K562 (cell line): ENCODE results near the gene F11R. TPM values are rescaled to one million over a fixed set of nuclear protein-coding genes. Genes with fewer than 3 reads are reported as not detected.

Source experiments
- ATAC-seq: fragments of 200-7000 bp; cut with Tn5 transposase; 3 replicates; pipeline ENCODE4 v1.9.1; 2020; ENCODE audit warnings: moderate library complexity
- BruUV-seq: library from RNA; stranded (reverse); fragments of 400-500 nt; replicated peaks from 2 replicates; lab custom pipeline; 2021; lab: Mats Ljungman, UMichigan
- CTCF ChIA-PET: fragments of 300-600 bp; formaldehyde crosslinking; extraction: SDS; loops from one replicate; lab custom pipeline; 2021; ENCODE audit warnings: low intra/inter-chr PET ratio; lab: Yijun Ruan, JAX
- POLR2A ChIA-PET: fragments of 300-600, 350-650 bp; sonication (Branson Sonifier 250); formaldehyde crosslinking; extraction: SDS; loops from one replicate; lab custom pipeline; 2021; ENCODE audit warnings: antibody characterized with exemption, inconsistent platforms; lab: Yijun Ruan, JAX
- DNase-seq, 4 experiments: peaks; one replicate each; pipeline versions ENCODE4 v3.0.0 to v3.0.0-alpha.2; 2011 to 2018; ENCODE audit warnings: low spot score in 3 of 4, mixed read lengths in 3 of 4; ENCODE audit errors: extremely low read depth in 1 of 4
- FAIRE-seq: peaks from 2 replicates; lab custom pipeline; 2011; peaks lifted over from hg19 to GRCh38; lab: Jason Lieb, UNC
- H2AFZ ChIP-seq: 2 replicates; pipeline ENCODE4 v1.6.0; 2011; ENCODE audit warnings: low read depth, low read length, control low read depth, inconsistent platforms
- H3K27ac ChIP-seq: fragments of 200-600 bp; 3 replicates; pipeline ENCODE4 v1.8.0; 2011; ENCODE audit warnings: low read depth, mild to moderate bottlenecking, control low read depth, inconsistent platforms, low read length, moderate library complexity, mixed read lengths; ENCODE audit errors: extremely low read depth
- H3K27me3 ChIP-seq, 2 experiments: fragments of 300-600 bp in 1 of 2; 2 replicates in 1 of 2; 3 replicates in 1 of 2; pipeline versions ENCODE4 v1.6.0 to v1.8.0; 2011; ENCODE audit warnings: inconsistent platforms in 2 of 2, low read length in 2 of 2, mild to moderate bottlenecking in 1 of 2, mixed read lengths in 1 of 2, moderate library complexity in 1 of 2; ENCODE audit not compliant: control insufficient read depth in 2 of 2, insufficient read depth in 2 of 2
- H3K36me3 ChIP-seq: fragments of 300-600 bp; 3 replicates; pipeline ENCODE4 v1.8.0; 2011; ENCODE audit warnings: mild to moderate bottlenecking, low read length, inconsistent platforms; ENCODE audit not compliant: control insufficient read depth, insufficient read depth
- H3K4me1 ChIP-seq, 2 experiments: fragments of 200-600 bp in 1 of 2; replicated peaks in 1 of 2; 2 replicates in 1 of 2; 3 replicates in 1 of 2; pipeline versions ENCODE4 v1.5.1 to v1.8.0; 2011; ENCODE audit warnings: inconsistent platforms in 2 of 2, low read length in 2 of 2, mild to moderate bottlenecking in 1 of 2, mixed read lengths in 1 of 2, moderate library complexity in 1 of 2; ENCODE audit not compliant: control insufficient read depth in 2 of 2, insufficient read depth in 2 of 2
- H3K4me2 ChIP-seq: 2 replicates; pipeline ENCODE4 v1.6.1; 2011; ENCODE audit warnings: low read length, control low read depth, inconsistent platforms, mixed read lengths; ENCODE audit not compliant: insufficient read depth
- H3K4me3 ChIP-seq: fragments of 200-600 bp; sonication (generic), shearing (Covaris generic); 2 replicates; pipeline ENCODE4 v1.5.1; 2016; ENCODE audit warnings: control low read depth, inconsistent platforms
- H3K79me2 ChIP-seq: fragments of 200-600 bp; 3 replicates; pipeline ENCODE4 v1.8.0; 2011; ENCODE audit warnings: low read length, inconsistent platforms; ENCODE audit not compliant: control insufficient read depth, insufficient read depth
- H3K9ac ChIP-seq, 2 experiments: 2 replicates each; pipeline versions ENCODE4 v1.6.0 to v1.6.1; 2011; ENCODE audit warnings: low read depth in 2 of 2, low read length in 2 of 2, control low read depth in 1 of 2, inconsistent platforms in 1 of 2, mild to moderate bottlenecking in 1 of 2, mixed read lengths in 1 of 2; ENCODE audit not compliant: insufficient read depth in 1 of 2
- H3K9me1 ChIP-seq: one replicate; pipeline ENCODE4 v1.6.0; 2011; ENCODE audit warnings: inconsistent platforms, mild to moderate bottlenecking, low read length, moderate library complexity; ENCODE audit not compliant: control insufficient read depth, insufficient read depth
- H3K9me3 ChIP-seq: replicated peaks from 2 replicates; pipeline ENCODE4 v1.5.1; 2011; ENCODE audit warnings: low read depth, low read length, inconsistent platforms; ENCODE audit not compliant: control insufficient read depth, insufficient read depth
- H4K20me1 ChIP-seq: replicated peaks from 2 replicates; pipeline ENCODE4 v1.6.1; 2011; ENCODE audit warnings: low read length, inconsistent platforms, mixed read lengths; ENCODE audit not compliant: control insufficient read depth, insufficient read depth
- MCM7 ChIP-seq, 2 experiments: fragments of 450-650 bp; IDR thresholded peaks; 2 replicates each; pipeline ENCODE4 v1.6.1; 2016 to 2018
- NFE2 ChIP-seq: IDR thresholded peaks from 2 replicates; pipeline ENCODE4 v1.6.1; 2014; ENCODE audit warnings: antibody characterized with exemption, low read depth
- NUFIP1 ChIP-seq: fragments of 450-650 bp; IDR thresholded peaks from 2 replicates; pipeline ENCODE4 v1.6.1; 2018; ENCODE audit not compliant: partially characterized antibody
- SIX5 ChIP-seq, 2 experiments: IDR thresholded peaks; 2 replicates each; pipeline ENCODE4 v1.6.1; 2011; ENCODE audit warnings: low read length in 2 of 2, borderline replicate concordance in 1 of 2, low read depth in 1 of 2, mild to moderate bottlenecking in 1 of 2, moderate library complexity in 1 of 2; ENCODE audit not compliant: insufficient read depth in 1 of 2
- SUPT5H ChIP-seq: fragments of 450-650 bp; IDR thresholded peaks from 2 replicates; pipeline ENCODE4 v1.6.1; 2016
- TEAD2 ChIP-seq: fragments of 450-650 bp; IDR thresholded peaks from 2 replicates; pipeline ENCODE4 v1.6.1; 2016; ENCODE audit warnings: missing genetic modification characterization, control low read depth, missing compliant biosample characterization
- U2AF1 ChIP-seq: fragments of 200-400 bp; formaldehyde crosslinking; optimal IDR thresholded peaks from 2 replicates; pipeline ENCODE3; 2017; ENCODE audit warnings: mild to moderate bottlenecking, low read depth, low read length, moderate library complexity
- ZNF146 ChIP-seq: IDR thresholded peaks from one replicate; pipeline ENCODE4 v1.6.1; 2018; ENCODE audit warnings: missing compliant biosample characterization; ENCODE audit not compliant: unreplicated experiment
- WGBS: fragments of 100-300 bp; shearing (Covaris generic); methylation state at CpG from one replicate; pipeline ENCODE4 v1.1.6; 2016; ENCODE audit warnings: low coverage, mixed read lengths; ENCODE audit not compliant: insufficient coverage; ENCODE audit errors: missing lambda C conversion rate; 5-methylcytosine and 5-hydroxymethylcytosine counted together
- in situ Hi-C: fragments of 300-500 bp; cut with MboI; formaldehyde crosslinking; loops from 4 replicates; pipeline ENCODE4 v1.15.0; 2018; ENCODE audit warnings: inconsistent platforms, mixed read lengths
- intact Hi-C: fragments of 100-400 bp; cut with micrococcal nuclease; formaldehyde crosslinking; loops from 2 replicates; pipeline ENCODE4 v1.14.2; 2022
- polyA plus RNA-seq, 8 experiments: library from polyadenylated mRNA; depleted of rRNA in 4 of 8; stranded (reverse) in 5 of 8; unstranded in 3 of 8; fragments of >200 nt; fragmentation: Nextera tagmentation in 2 of 8; fragmentation: Illumina TruSeq in 1 of 8; extraction: Ambion mirVana in 2 of 8; extraction: Trizol in 1 of 8; gene quantifications; 2 replicates each; pipeline versions ENCODE4 v1.2.1 to v1.2.3, GENCODE V29; 2011 to 2014; ENCODE audit warnings: inconsistent platforms in 1 of 8, missing spikeins in 1 of 8
- total RNA-seq, 7 experiments: library from RNA; depleted of rRNA in 6 of 7; stranded (reverse); fragments of >200 nt in 6 of 7; fragmentation: Illumina TruSeq in 2 of 7; extraction: Trizol in 2 of 7; gene quantifications; 2 replicates each; pipeline versions ENCODE4 v1.2.1 to v1.2.3, GENCODE V29; 2011 to 2021; ENCODE audit warnings: low replicate concordance in 1 of 7
- TF ChIP-seq, protein P1 (sequence below), 3 experiments: IDR thresholded peaks in 2 of 3; conservative IDR thresholded peaks in 1 of 3; 2 replicates each; pipeline ENCODE4 v1.5.1; 2011 to 2012; ENCODE audit warnings: low read length in 3 of 3, mild to moderate bottlenecking in 3 of 3, control low read depth in 2 of 3, improper control_type of control experiment in 1 of 3, inconsistent platforms in 1 of 3, low read depth in 1 of 3, mixed read lengths in 1 of 3, moderate library complexity in 1 of 3; ENCODE audit not compliant: insufficient read depth in 2 of 3
- TF ChIP-seq, protein P2 (sequence below): fragments of 450-650 bp; formaldehyde crosslinking; IDR thresholded peaks from 2 replicates; pipeline ENCODE4 v1.4.0; 2022; ENCODE audit warnings: missing genetic modification characterization
- TF ChIP-seq, protein P3 (sequence below): fragments of 450-650 bp; IDR thresholded peaks from 2 replicates; pipeline ENCODE4 v1.6.1; 2016; ENCODE audit warnings: mild to moderate bottlenecking
- TF ChIP-seq, protein P4 (sequence below): fragments of 200-400 bp; formaldehyde crosslinking; IDR thresholded peaks from 2 replicates; pipeline ENCODE4 v1.6.1; 2017; ENCODE audit warnings: mild to moderate bottlenecking, low read depth, low read length, moderate library complexity

The F11R gene
- total and polyA plus RNA-seq, 9 of the 15 experiments (the other 6 are each of a cell fraction or from before 2014, with no cell fraction given) = 27.4 to 187 (median 52.5) TPM

DNA sequence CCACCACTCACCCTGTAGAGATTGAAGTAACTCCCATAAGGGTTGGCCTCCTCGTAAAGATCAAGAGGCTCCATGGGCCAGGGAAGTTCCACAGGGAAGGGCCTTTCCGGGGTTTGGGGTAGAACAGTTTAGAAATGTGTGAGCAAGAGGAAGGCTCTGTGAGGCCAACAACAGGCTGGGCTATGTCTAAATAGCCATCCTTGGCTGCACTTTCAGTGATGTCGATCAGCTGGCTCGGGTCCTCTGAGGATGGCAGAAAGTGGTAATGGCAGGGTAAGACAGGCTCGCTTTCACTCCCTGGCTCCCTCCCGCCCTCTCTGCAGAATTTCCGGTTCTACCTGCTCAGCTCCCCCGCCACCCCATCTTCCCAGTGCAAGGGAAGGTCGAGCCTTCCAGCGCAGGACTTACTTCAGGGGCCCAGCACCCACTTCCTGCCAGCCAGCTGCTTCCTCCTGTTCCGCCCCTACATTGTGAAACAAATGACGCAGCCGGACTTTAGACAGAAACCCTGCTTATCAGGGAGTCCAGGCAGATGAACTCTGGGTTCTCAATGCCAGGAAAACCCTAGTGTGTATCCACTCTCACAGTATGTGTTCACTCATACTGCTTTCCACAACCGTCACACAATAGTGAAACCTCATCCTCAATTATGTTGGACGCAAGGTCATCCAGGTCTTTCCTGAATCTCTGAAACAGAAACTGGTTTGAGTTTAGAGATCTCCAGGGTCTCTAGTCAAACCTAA is 7.3 kb downstream of the F11R start:
- ChIA-PET CTCF (no interaction called here), POLR2A (interaction anchor here (0.5 to 2.6 kb wide), 10 partner anchors 8 to 140 kb away, joined by 3 to 18 read pairs (median 4); partner anchors contain the start of genes UFC1 and USF1)
- ATAC-seq = peak; percentile 85
- DNase-seq = peak; percentile 71 to 97 (median 84)
- in situ Hi-C loops = no loop called here
- peak overlapping the region; percentile 88 for H3K4me2 ChIP-seq
- peaks cover 55 to 56% of the 10 kb centered on the region in 2 experiments for H3K4me1 ChIP-seq
- no TSS peak for BruUV-seq
- H3K9me1 ChIP-seq = peaks cover 3% of the 10 kb centered on the region
- no peaks in the 10 kb centered on the region for H3K9me3 ChIP-seq
- peak; percentile 99 for FAIRE-seq
- peak overlapping the region; percentile 100 for H3K27ac ChIP-seq
- peak overlapping the region; percentile 32 for H3K4me3 ChIP-seq
- intact Hi-C loops = loop anchor here (1.0 kb wide), 1 partner anchor 32 kb away; the partner anchor contains the start of gene USF1
- H3K9ac ChIP-seq = peak overlapping the region; percentile 81 to 95
- H3K36me3 ChIP-seq = peaks cover 9% of the 10 kb centered on the region; the same call in 2 of the 3 replicates
- H3K27me3 ChIP-seq = no peaks in the 10 kb centered on the region
- H2AFZ ChIP-seq = peak overlapping the region; percentile 57
- 3% methylated on average over 15 of the region's 15 CpGs for WGBS
- peaks cover 87% of the 10 kb centered on the region for H3K79me2 ChIP-seq
- no peaks in the 10 kb centered on the region for H4K20me1 ChIP-seq
- TF ChIP-seq TEAD2 = peak; percentile 67; the same call in 1 of the 2 replicates
- TF ChIP-seq, protein P1, sequence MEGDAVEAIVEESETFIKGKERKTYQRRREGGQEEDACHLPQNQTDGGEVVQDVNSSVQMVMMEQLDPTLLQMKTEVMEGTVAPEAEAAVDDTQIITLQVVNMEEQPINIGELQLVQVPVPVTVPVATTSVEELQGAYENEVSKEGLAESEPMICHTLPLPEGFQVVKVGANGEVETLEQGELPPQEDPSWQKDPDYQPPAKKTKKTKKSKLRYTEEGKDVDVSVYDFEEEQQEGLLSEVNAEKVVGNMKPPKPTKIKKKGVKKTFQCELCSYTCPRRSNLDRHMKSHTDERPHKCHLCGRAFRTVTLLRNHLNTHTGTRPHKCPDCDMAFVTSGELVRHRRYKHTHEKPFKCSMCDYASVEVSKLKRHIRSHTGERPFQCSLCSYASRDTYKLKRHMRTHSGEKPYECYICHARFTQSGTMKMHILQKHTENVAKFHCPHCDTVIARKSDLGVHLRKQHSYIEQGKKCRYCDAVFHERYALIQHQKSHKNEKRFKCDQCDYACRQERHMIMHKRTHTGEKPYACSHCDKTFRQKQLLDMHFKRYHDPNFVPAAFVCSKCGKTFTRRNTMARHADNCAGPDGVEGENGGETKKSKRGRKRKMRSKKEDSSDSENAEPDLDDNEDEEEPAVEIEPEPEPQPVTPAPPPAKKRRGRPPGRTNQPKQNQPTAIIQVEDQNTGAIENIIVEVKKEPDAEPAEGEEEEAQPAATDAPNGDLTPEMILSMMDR (IDR thresholded peaks at IDR 0.05 in 2 of 3, conservative IDR thresholded peaks at IDR 0.05 in 1 of 3; ENCODE audit: insufficient read depth in 2 of 3, low read depth in 1 of 3, low read length in 3 of 3) = no peak
- TF ChIP-seq MCM7 (IDR thresholded peaks at IDR 0.05) = no peak
- TF ChIP-seq NFE2 = peak; percentile 83
- no peak for TF ChIP-seq U2AF1
- TF ChIP-seq NUFIP1 = no peak
- TF ChIP-seq, protein P2, sequence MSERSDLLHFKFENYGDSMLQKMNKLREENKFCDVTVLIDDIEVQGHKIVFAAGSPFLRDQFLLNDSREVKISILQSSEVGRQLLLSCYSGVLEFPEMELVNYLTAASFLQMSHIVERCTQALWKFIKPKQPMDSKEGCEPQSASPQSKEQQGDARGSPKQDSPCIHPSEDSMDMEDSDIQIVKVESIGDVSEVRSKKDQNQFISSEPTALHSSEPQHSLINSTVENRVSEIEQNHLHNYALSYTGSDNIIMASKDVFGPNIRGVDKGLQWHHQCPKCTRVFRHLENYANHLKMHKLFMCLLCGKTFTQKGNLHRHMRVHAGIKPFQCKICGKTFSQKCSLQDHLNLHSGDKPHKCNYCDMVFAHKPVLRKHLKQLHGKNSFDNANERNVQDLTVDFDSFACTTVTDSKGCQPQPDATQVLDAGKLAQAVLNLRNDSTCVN = no peak
- TF ChIP-seq SIX5 (IDR thresholded peaks at IDR 0.05; ENCODE audit: borderline replicate concordance in 1 of 2, insufficient read depth in 1 of 2, low read depth in 1 of 2, low read length in 2 of 2) = no peak
- TF ChIP-seq SUPT5H = peak; percentile 67
- TF ChIP-seq ZNF146 = no peak
- TF ChIP-seq, protein P3, sequence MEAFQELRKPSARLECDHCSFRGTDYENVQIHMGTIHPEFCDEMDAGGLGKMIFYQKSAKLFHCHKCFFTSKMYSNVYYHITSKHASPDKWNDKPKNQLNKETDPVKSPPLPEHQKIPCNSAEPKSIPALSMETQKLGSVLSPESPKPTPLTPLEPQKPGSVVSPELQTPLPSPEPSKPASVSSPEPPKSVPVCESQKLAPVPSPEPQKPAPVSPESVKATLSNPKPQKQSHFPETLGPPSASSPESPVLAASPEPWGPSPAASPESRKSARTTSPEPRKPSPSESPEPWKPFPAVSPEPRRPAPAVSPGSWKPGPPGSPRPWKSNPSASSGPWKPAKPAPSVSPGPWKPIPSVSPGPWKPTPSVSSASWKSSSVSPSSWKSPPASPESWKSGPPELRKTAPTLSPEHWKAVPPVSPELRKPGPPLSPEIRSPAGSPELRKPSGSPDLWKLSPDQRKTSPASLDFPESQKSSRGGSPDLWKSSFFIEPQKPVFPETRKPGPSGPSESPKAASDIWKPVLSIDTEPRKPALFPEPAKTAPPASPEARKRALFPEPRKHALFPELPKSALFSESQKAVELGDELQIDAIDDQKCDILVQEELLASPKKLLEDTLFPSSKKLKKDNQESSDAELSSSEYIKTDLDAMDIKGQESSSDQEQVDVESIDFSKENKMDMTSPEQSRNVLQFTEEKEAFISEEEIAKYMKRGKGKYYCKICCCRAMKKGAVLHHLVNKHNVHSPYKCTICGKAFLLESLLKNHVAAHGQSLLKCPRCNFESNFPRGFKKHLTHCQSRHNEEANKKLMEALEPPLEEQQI = peak; percentile 24; the same call in 1 of the 2 replicates
- TF ChIP-seq, protein P4, sequence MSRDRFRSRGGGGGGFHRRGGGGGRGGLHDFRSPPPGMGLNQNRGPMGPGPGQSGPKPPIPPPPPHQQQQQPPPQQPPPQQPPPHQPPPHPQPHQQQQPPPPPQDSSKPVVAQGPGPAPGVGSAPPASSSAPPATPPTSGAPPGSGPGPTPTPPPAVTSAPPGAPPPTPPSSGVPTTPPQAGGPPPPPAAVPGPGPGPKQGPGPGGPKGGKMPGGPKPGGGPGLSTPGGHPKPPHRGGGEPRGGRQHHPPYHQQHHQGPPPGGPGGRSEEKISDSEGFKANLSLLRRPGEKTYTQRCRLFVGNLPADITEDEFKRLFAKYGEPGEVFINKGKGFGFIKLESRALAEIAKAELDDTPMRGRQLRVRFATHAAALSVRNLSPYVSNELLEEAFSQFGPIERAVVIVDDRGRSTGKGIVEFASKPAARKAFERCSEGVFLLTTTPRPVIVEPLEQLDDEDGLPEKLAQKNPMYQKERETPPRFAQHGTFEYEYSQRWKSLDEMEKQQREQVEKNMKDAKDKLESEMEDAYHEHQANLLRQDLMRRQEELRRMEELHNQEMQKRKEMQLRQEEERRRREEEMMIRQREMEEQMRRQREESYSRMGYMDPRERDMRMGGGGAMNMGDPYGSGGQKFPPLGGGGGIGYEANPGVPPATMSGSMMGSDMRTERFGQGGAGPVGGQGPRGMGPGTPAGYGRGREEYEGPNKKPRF = no peak
